ENCODE data around the gene NOXO1. TPM values are rescaled to one million over a fixed set of nuclear protein-coding genes. Genes with fewer than 3 reads are reported as not detected.

Gene NOXO1
- total RNA-seq, 2 experiments from 2014 or later: 0.31 TPM; not detected in 1

DNA sequence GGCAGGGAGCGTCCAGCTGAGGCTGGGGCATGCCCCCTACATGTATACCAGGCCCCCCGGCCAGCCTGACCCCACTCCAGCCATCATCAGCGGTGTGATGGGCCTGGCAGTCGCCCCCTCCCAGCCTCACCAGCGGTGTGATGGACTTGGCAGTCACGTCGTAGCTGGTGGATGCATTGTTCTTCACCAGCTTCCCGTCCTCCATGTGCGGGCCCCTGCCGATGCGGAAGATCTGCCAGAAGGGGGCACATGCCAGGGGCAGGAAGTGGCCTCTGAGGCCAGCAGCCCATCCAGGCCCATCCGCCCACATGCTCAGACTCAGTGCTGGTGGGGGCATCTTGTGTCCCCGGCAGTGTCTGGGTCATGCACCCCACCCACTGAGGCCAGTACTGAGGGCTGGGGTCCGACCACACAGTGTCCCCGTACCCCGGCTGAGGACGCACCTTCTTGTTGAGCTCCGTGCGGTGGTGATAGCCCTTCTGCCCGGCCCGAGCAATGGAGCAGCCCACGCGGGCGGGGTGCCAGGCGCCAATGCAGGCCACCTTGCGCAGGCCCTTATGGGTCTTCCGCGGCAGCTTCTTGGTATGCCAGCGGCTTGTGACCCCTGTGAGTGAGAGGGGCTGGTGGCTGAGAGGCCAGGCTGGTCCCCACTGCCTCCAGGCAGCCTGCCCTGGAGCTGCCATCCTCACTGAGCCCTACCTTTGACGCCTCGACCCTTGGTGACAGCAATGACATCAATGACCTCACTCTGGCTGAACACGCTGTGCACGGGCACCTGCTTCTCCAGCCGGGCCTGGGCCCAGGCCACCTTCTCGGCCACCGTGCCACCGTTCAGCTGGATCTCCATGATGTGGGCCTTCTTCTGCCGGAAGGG lies 34.5 kb downstream of the NOXO1 start:
- Mint-ChIP-seq H3K27me3 (no peaks in the 10 kb centered on the region), H3K9me3 (no peaks in the 10 kb centered on the region), H3K4me1 (ENCODE audit: low read depth) (peaks cover 21% of the 10 kb centered on the region), H3K36me3 (ENCODE audit: low read depth) (no peaks in the 10 kb centered on the region), H3K4me3 (no peak overlapping the region), H3K27ac (no peak overlapping the region)
- ATAC-seq (no peak), DNase-seq (no peak)
- CTCF ChIA-PET: interaction anchor here (1.2 to 1.6 kb wide), 2 partner anchors 18 to 57 kb away, joined by 3 read pairs; partner anchors contain the start of gene RPS2
- TF ChIP-seq, protein P1, sequence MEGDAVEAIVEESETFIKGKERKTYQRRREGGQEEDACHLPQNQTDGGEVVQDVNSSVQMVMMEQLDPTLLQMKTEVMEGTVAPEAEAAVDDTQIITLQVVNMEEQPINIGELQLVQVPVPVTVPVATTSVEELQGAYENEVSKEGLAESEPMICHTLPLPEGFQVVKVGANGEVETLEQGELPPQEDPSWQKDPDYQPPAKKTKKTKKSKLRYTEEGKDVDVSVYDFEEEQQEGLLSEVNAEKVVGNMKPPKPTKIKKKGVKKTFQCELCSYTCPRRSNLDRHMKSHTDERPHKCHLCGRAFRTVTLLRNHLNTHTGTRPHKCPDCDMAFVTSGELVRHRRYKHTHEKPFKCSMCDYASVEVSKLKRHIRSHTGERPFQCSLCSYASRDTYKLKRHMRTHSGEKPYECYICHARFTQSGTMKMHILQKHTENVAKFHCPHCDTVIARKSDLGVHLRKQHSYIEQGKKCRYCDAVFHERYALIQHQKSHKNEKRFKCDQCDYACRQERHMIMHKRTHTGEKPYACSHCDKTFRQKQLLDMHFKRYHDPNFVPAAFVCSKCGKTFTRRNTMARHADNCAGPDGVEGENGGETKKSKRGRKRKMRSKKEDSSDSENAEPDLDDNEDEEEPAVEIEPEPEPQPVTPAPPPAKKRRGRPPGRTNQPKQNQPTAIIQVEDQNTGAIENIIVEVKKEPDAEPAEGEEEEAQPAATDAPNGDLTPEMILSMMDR (IDR thresholded peaks at IDR 0.05): no peak
- intact Hi-C loops (cut with micrococcal nuclease): no loop called here
- POLR2A ChIA-PET: interaction anchor here (0.9 to 9.2 kb wide), 2 partner anchors 16 to 44 kb away, joined by 3 to 113 read pairs; partner anchors contain the start of genes NDUFB10, RNF151 and RPS2

DNA sequence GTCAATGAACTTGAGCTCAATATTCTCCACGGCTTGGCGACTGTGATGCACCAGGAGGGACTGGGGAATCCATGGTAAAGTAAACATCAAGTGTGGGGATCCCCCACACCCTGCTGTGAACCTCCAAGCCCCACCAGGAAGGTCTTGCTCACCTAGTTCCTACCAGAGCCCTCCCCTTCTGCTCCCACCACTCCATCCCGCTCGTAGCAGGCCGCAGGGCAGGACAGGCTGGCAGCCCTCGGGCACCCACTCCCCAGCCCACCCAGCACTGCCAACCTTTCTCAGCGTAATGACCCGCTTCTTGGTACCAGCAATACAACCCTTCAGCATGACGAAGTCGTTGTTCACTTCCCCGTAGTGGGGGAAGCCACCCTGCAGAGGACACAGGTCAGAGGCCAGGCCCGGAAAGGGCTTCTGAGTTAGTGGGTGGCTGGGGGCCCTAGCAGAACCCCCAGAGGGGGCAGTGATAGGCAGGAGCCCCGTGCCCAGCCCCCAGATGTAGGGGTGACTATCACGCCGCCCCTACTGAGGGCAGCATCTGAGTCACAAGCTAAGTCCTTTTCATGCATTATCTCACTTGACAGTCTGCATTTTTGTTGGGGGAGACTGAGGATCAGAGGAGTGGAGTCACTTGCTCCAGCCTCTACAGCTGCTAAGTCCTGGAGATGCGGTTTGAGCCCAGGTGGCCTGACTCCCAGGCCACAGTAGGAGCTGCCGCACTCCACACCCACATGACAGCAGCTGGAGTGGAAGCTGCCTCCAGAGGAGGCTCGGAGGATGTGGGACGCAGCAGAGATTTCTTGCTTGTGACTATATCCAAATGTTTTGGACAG lies 35.5 kb downstream of the NOXO1 start:
- POLR2A ChIA-PET: interaction anchor here (0.9 to 9.2 kb wide), 4 partner anchors 11 to 207 kb away, joined by 3 to 113 read pairs (median 4); partner anchors contain the start of genes NDUFB10, RNF151 and RPS2
- no peak overlapping the region for H3K4me3 Mint-ChIP-seq
- H3K27ac Mint-ChIP-seq: no peak overlapping the region
- peaks cover 23% of the 10 kb centered on the region for H3K4me1 Mint-ChIP-seq (ENCODE audit: low read depth)
- TF ChIP-seq, protein P1 (IDR thresholded peaks at IDR 0.05): no peak
- no peak for ATAC-seq
- H3K9me3 Mint-ChIP-seq: no peaks in the 10 kb centered on the region
- intact Hi-C loops (cut with micrococcal nuclease): no loop called here
- CTCF ChIA-PET: interaction anchor here (1.2 kb wide), 1 partner anchor 19 kb away, joined by 3 read pairs; the partner anchor contains the start of gene RPS2
- DNase-seq: no peak
- H3K27me3 Mint-ChIP-seq: no peaks in the 10 kb centered on the region
- H3K36me3 Mint-ChIP-seq (ENCODE audit: low read depth): no peaks in the 10 kb centered on the region

DNA sequence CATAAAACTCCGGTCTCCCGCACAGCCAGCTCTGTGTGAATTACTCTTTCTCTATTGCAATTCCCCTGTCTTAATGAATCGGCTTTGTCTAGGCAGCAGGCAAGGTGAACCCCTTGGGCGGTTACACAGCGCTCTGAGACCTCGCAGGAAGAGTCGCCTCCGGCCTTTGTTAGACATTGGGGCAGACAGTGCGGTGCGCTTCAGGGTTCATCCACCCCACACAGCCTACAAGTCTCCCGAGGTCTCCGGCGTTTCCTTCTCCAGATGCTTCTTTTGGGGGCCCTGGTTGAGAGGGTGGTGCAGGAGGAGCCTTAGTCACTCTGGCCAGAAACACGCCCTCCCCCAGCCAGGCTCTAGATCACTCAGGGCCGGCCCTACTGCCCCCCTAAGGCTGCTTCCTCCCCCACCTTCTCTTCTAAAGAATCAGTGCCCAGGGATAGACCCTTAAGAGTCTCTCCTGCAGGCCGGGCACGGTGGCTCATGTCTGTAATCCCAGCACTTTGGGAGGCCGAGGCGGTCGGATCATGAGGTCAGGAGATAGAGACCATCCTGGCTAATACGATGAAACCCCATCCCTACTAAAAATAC lies 36.6 kb downstream of the NOXO1 start:
- Mint-ChIP-seq H3K9me3 (no peaks in the 10 kb centered on the region), H3K4me3 (peak overlapping the region; percentile 82), H3K27ac (no peak overlapping the region), H3K36me3 (ENCODE audit: low read depth) (no peaks in the 10 kb centered on the region), H3K27me3 (no peaks in the 10 kb centered on the region), H3K4me1 (ENCODE audit: low read depth) (peaks cover 23% of the 10 kb centered on the region)
- TF ChIP-seq, protein P1 (IDR thresholded peaks at IDR 0.05): no peak
- no peak for DNase-seq
- POLR2A ChIA-PET: interaction anchor here (1.1 to 9.2 kb wide), 3 partner anchors 10 to 208 kb away, joined by 3 to 113 read pairs (median 4); partner anchors contain the start of genes NDUFB10, RNF151 and RPS2
- ATAC-seq: no peak
- intact Hi-C loops (cut with micrococcal nuclease): no loop called here
- CTCF ChIA-PET: interaction anchor here (1.5 kb wide), 1 partner anchor 16 kb away, joined by 8 read pairs; no protein-coding TSS in a partner anchor

DNA sequence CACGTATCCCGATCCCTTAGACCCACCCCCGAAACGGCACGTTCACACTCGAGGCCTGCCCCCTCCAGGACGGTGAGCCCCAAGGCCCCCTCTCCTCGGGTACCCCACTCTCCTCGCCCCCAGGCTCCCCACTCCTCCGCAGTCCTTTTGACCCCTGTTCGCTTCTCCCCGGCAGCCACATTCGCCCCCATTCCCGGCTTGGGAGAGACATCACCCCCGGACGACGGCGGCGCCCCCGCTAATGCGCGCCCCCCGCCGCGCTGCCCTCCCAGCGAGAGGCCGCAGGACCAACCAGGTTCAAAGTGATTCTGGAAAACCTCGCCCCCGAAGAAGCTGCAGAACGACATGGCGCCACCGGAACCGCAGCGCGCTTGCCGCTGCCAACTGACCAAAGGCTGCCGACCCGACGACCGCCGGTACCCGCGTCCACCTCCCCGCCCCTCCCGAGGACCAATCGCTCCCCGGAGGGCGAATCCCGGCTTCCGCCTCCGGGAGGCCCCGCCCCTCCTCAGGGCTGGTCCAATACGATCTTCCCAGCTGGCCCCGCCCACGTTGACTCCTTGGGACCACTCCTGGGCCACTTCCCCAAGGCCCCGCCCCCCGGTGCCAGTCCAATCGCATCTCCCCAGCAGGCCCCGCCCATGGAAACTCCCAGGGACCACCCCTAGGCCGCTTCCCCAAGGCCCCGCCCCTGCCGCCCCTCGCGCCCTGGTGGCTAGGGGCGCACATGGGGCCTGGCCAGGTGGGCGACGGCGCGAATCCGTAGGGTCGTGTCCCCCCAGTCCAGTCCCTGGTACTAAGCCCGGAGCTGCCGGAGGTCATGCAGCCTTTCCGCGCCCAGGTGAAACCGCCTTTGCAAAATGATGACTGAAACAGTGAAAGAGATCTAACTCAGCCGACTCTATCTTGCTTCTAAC lies 38.2 kb downstream of the NOXO1 start, which contains the start of gene MSRB1:
Gene MSRB1 (minus strand): TSS at position 390 of the 917 bp plus-strand sequence. CDS start 43 bp downstream, at position 347.
- intact Hi-C loops (cut with micrococcal nuclease): no loop called here
- ChIA-PET CTCF (interaction anchor here (1.0 to 1.5 kb wide), 5 partner anchors 10 to 237 kb away, joined by 3 to 8 read pairs (median 4); partner anchors contain the start of gene MAPK8IP3), POLR2A (interaction anchor here (0.6 to 9.2 kb wide), 5 partner anchors 20 to 1721 kb away, joined by 3 to 113 read pairs (median 3); partner anchors contain the start of genes NDUFB10, RNF151 and RPS2)
- Mint-ChIP-seq H3K27ac (peak within 1 kb of the TSS; percentile 86), H3K4me1 (ENCODE audit: low read depth) (peaks cover 23% of the 10 kb centered on the region), H3K4me3 (peak within 1 kb of the TSS; percentile 82), H3K9me3 (no peaks in the 10 kb centered on the region), H3K36me3 (ENCODE audit: low read depth) (peaks cover 4% of the 10 kb centered on the region), H3K27me3 (no peaks in the 10 kb centered on the region)
- TF ChIP-seq, protein P1 (IDR thresholded peaks at IDR 0.05): no peak
- ATAC-seq (peak; percentile 99), DNase-seq (peak; percentile 100)

Data from activated CD8-positive, alpha-beta T cell treated with anti-CD3 and anti-CD28 coated beads for 36 hours (primary cell).